Esophagus (tissue), 2 donors: ENCODE measurements around the gene HCN4. TPM values are rescaled to one million over a fixed set of nuclear protein-coding genes. Genes with fewer than 3 reads are reported as not detected.

Experiments
- H3K27ac ChIP-seq, 2 donors: one replicate each; pipeline ENCODE4 v1.5.1; 2013; ENCODE audit warnings: low read depth in 2 of 2, mild to moderate bottlenecking in 2 of 2, inconsistent platforms in 1 of 2, low read length in 1 of 2, moderate library complexity in 1 of 2
- H3K27me3 ChIP-seq, 2 donors: one replicate each; pipeline ENCODE4 v1.6.1; 2013; ENCODE audit warnings: low read length in 2 of 2, control low read depth in 1 of 2, mild to moderate bottlenecking in 1 of 2; ENCODE audit not compliant: insufficient read depth in 2 of 2, control insufficient read depth in 1 of 2
- H3K36me3 ChIP-seq, 2 donors: one replicate each; pipeline ENCODE4 v1.6.1; 2013; ENCODE audit warnings: low read length in 1 of 2; ENCODE audit not compliant: control insufficient read depth in 2 of 2, insufficient read depth in 2 of 2
- H3K4me1 ChIP-seq, 2 donors: one replicate each; pipeline ENCODE4 v1.6.1; 2013; ENCODE audit warnings: low read length in 1 of 2; ENCODE audit not compliant: control insufficient read depth in 2 of 2, insufficient read depth in 2 of 2
- H3K4me3 ChIP-seq, 2 donors: one replicate each; pipeline ENCODE4 v1.5.1; 2013; ENCODE audit warnings: low read length in 2 of 2, mild to moderate bottlenecking in 2 of 2, low read depth in 1 of 2, moderate library complexity in 1 of 2
- H3K9me3 ChIP-seq, 2 donors: one replicate each; pipeline ENCODE4 v1.6.1; 2013; ENCODE audit warnings: mild to moderate bottlenecking in 2 of 2, low read depth in 1 of 2, low read length in 1 of 2, moderate library complexity in 1 of 2; ENCODE audit not compliant: control insufficient read depth in 2 of 2, insufficient read depth in 1 of 2
- WGBS, 2 donors: extraction: QIAGEN DNeasy Blood & Tissue Kit; methylation state at CpG; one replicate each; pipeline ENCODE4 v1.1.7; 2013; 5-methylcytosine and 5-hydroxymethylcytosine counted together
- polyA plus RNA-seq, 2 donors: library from polyadenylated mRNA; stranded (reverse); fragments of 200-250 nt; gene quantifications; one replicate each; pipeline ENCODE4 v1.2.3, GENCODE V29; 2013
- donor health status: healthy with polysubstance abuse.
- donor health status: Bipolar disorder and iron deficiency.

Gene HCN4
- polyA plus RNA-seq, 2 donors: not detected

GRCh38 chr15:73391128-73391872 lies 22.5 kb upstream of the HCN4 start:
- Histone ChIP-seq H3K27ac (no peak overlapping the region), H3K9me3 (no peaks in the 10 kb centered on the region), H3K4me1 (no peaks in the 10 kb centered on the region), H3K27me3 (peaks cover 0 to under 1% of the 10 kb centered on the region in 2 donors), H3K4me3 (no peak overlapping the region), H3K36me3 (no peaks in the 10 kb centered on the region)
- 51 to 60% methylated on average over 7 of the region's 7 CpGs for WGBS, 2 donors

GRCh38 chr15:73389971-73390544 lies 21.3 kb upstream of the HCN4 start:
- Histone ChIP-seq H3K9me3 (no peaks in the 10 kb centered on the region), H3K4me1 (no peaks in the 10 kb centered on the region), H3K27me3 (peaks cover 0 to 4% of the 10 kb centered on the region in 2 donors), H3K27ac (no peak overlapping the region), H3K36me3 (no peaks in the 10 kb centered on the region), H3K4me3 (no peak overlapping the region)
- 82 to 83% methylated on average over 2 of the region's 2 CpGs for WGBS, 2 donors

- Histone ChIP-seq H3K27ac (no peak overlapping the region), H3K4me1 (no peaks in the 10 kb centered on the region), H3K4me3 (no peak overlapping the region), H3K9me3 (no peaks in the 10 kb centered on the region), H3K36me3 (no peaks in the 10 kb centered on the region), H3K27me3 (peaks cover 0 to 6% of the 10 kb centered on the region in 2 donors)
- WGBS, 2 donors: 45 to 51% methylated on average over 2 of the region's 2 CpGs
These were observed 20.8 kb upstream of the HCN4 start for GRCh38 chr15:73389539-73389938.

- 49 to 53% methylated on average over 7 of the region's 7 CpGs for WGBS, 2 donors
- Histone ChIP-seq H3K4me3 (no peak overlapping the region), H3K27me3 (peaks cover 0 to 6% of the 10 kb centered on the region in 2 donors)
These were observed 19.6 kb upstream of the HCN4 start for GRCh38 chr15:73388256-73388781.

GRCh38 chr15:73387507-73388255 lies 18.9 kb upstream of the HCN4 start:
- H3K4me3 ChIP-seq: no peak overlapping the region
- no peaks in the 10 kb centered on the region for H3K36me3 ChIP-seq
- H3K27ac ChIP-seq: no peak overlapping the region
- 73 to 74% methylated on average over 12 of the region's 12 CpGs for WGBS, 2 donors
- H3K4me1 ChIP-seq: no peaks in the 10 kb centered on the region
- H3K9me3 ChIP-seq: no peaks in the 10 kb centered on the region
- H3K27me3 ChIP-seq: peaks cover 0 to 6% of the 10 kb centered on the region in 2 donors

More at GRCh38 chr15:73388256-73388781, 19.6 kb upstream of the HCN4 start:
- Histone ChIP-seq H3K27ac (no peak overlapping the region), H3K36me3 (no peaks in the 10 kb centered on the region), H3K4me1 (no peaks in the 10 kb centered on the region), H3K9me3 (no peaks in the 10 kb centered on the region)

GRCh38 chr15:73386886-73387506 lies 18.2 kb upstream of the HCN4 start:
- no peak overlapping the region for H3K4me3 ChIP-seq
- no peak overlapping the region for H3K27ac ChIP-seq
- 53 to 55% methylated on average over 8 of the region's 8 CpGs for WGBS, 2 donors
- H3K4me1 ChIP-seq: no peaks in the 10 kb centered on the region
- peaks cover 0 to 6% of the 10 kb centered on the region in 2 donors for H3K27me3 ChIP-seq
- H3K9me3 ChIP-seq: no peaks in the 10 kb centered on the region
- no peaks in the 10 kb centered on the region for H3K36me3 ChIP-seq

- WGBS, 2 donors: 88 to 91% methylated on average over 5 of the region's 5 CpGs
- Histone ChIP-seq H3K27me3 (peaks cover 0 to 6% of the 10 kb centered on the region in 2 donors), H3K9me3 (no peaks in the 10 kb centered on the region), H3K4me3 (no peak overlapping the region), H3K4me1 (no peaks in the 10 kb centered on the region), H3K36me3 (no peaks in the 10 kb centered on the region), H3K27ac (no peak overlapping the region)
These were observed 17.5 kb upstream of the HCN4 start for GRCh38 chr15:73386238-73386637.

- H3K4me1 ChIP-seq: no peaks in the 10 kb centered on the region
- H3K27ac ChIP-seq: no peak overlapping the region
- WGBS, 2 donors: 84 to 86% methylated on average over 9 of the region's 9 CpGs
- H3K36me3 ChIP-seq: no peaks in the 10 kb centered on the region
- H3K9me3 ChIP-seq: no peaks in the 10 kb centered on the region
- no peak overlapping the region for H3K4me3 ChIP-seq
- H3K27me3 ChIP-seq: peaks cover 0 to 6% of the 10 kb centered on the region in 2 donors
These were observed 16.4 kb upstream of the HCN4 start for GRCh38 chr15:73385205-73385604.
